RKO (cell line): ENCODE results near the gene CCN6.
"Not testable (repeated sequence)": the region's sequence is repeated elsewhere in the genome, so short reads cannot be mapped to it uniquely, and the experiment has no call there.

ENCODE experiments used
- DNase-seq: peaks from one replicate; pipeline ENCODE4 v3.0.0-alpha.2; 2016; ENCODE audit warnings: low spot score

The CCN6 gene

GRCh38 chr6:112030206-112030960 lies 23.5 kb upstream of the CCN6 start:
- no peak for DNase-seq

GRCh38 chr6:112030961-112031660 lies 22.8 kb upstream of the CCN6 start:
- no peak for DNase-seq

- no peak for DNase-seq
These were observed 21.9 kb upstream of the CCN6 start for GRCh38 chr6:112031960-112032359.

- DNase-seq = no peak
These were observed 21.2 kb upstream of the CCN6 start for GRCh38 chr6:112032728-112033127.

GRCh38 chr6:112033791-112034615 lies 19.9 kb upstream of the CCN6 start:
- DNase-seq = no peak

- DNase-seq = no peak
These were observed 19.3 kb upstream of the CCN6 start for GRCh38 chr6:112034616-112034995.

GRCh38 chr6:112036088-112036637 lies 17.7 kb upstream of the CCN6 start:
- DNase-seq = no peak

- peak; percentile 89 for DNase-seq
These were observed 16.1 kb upstream of the CCN6 start for GRCh38 chr6:112037783-112038216.

GRCh38 chr6:112038268-112038667 lies 15.6 kb upstream of the CCN6 start:
- no peak for DNase-seq

- no peak for DNase-seq
These were observed 15.0 kb upstream of the CCN6 start for GRCh38 chr6:112038756-112039430.

- no peak for DNase-seq
These were observed 14.5 kb upstream of the CCN6 start for GRCh38 chr6:112039431-112039770.

GRCh38 chr6:112040956-112041355 lies 12.9 kb upstream of the CCN6 start:
- DNase-seq = peak; percentile 49

GRCh38 chr6:112041535-112041934 lies 12.4 kb upstream of the CCN6 start:
- DNase-seq = no peak

GRCh38 chr6:112043032-112044007 lies 10.6 kb upstream of the CCN6 start:
- peak; percentile 91 for DNase-seq

GRCh38 chr6:112044196-112044595 lies 9.7 kb upstream of the CCN6 start:
- DNase-seq = no peak

- no peak for DNase-seq
These were observed 9.0 kb upstream of the CCN6 start for GRCh38 chr6:112044856-112045255.

- DNase-seq = not testable (repeated sequence)
These were observed 6.4 kb upstream of the CCN6 start for GRCh38 chr6:112047523-112047922.

- DNase-seq = peak; percentile 35
These were observed 4.7 kb upstream of the CCN6 start for GRCh38 chr6:112049026-112049799.

- no peak for DNase-seq
These were observed 3.9 kb upstream of the CCN6 start for GRCh38 chr6:112049996-112050395.

GRCh38 chr6:112050429-112050828 lies 3.5 kb upstream of the CCN6 start:
- no peak for DNase-seq
